IMR-90 (cell line): ENCODE results near the gene SLC35G6. TPM values are rescaled to one million over a fixed set of nuclear protein-coding genes. Genes with fewer than 3 reads are reported as not detected.

Source experiments
- polyA plus RNA-seq, 3 experiments: library from polyadenylated mRNA; depleted of rRNA; stranded (reverse); fragments of >200 nt; gene quantifications; 2 replicates each; pipeline ENCODE4 v1.2.3, GENCODE V29; 2012; ENCODE audit warnings: low replicate concordance in 1 of 3
- total RNA-seq: library from RNA; depleted of rRNA; stranded (reverse); fragments of >200 nt; gene quantifications from 2 replicates; pipeline ENCODE4 v1.2.3, GENCODE V29; 2012; rRNA removed

The SLC35G6 gene
- total and polyA plus RNA-seq, 2 of the 4 experiments (the other 2 are of a cell fraction): not detected

Other genes with a start within 250 kb of the SLC35G6 start
Only the 30 nearest of the 40 such genes appear.
- under 0.01 TPM in 1 of 2 replicates, not detected in the other for gene SLC2A4, start 199.7 kb upstream of the SLC35G6 start, total RNA-seq
- 0.07 TPM in 2 replicates for gene SLC2A4, start 199.7 kb upstream of the SLC35G6 start, polyA plus RNA-seq (2012; rRNA removed)
- not detected in 2 replicates for gene YBX2, start 186.8 kb upstream of the SLC35G6 start, total RNA-seq
- 0.17 TPM in 1 of 2 replicates, not detected in the other for gene YBX2, start 186.8 kb upstream of the SLC35G6 start, polyA plus RNA-seq (2012; rRNA removed)
- 718 and 883 TPM in 2 replicates for gene EIF5A, start 173.8 kb upstream of the SLC35G6 start, total RNA-seq
- gene EIF5A, start 173.8 kb upstream of the SLC35G6 start, polyA plus RNA-seq (2012; rRNA removed): 660 and 782 TPM in 2 replicates
- gene GPS2, start 166.1 kb upstream of the SLC35G6 start, total RNA-seq: 36.2 and 37.5 TPM in 2 replicates
- gene GPS2, start 166.1 kb upstream of the SLC35G6 start, polyA plus RNA-seq (2012; rRNA removed): 47.5 and 50.9 TPM in 2 replicates
- gene NEURL4, start 152.1 kb upstream of the SLC35G6 start, total RNA-seq: 8.4 and 9.2 TPM in 2 replicates
- 23.3 and 26.3 TPM in 2 replicates for gene NEURL4, start 152.1 kb upstream of the SLC35G6 start, polyA plus RNA-seq (2012; rRNA removed)
- gene ACAP1, start 144.9 kb upstream of the SLC35G6 start, total RNA-seq: under 0.01 and 0.83 TPM in 2 replicates
- 2.1 and 2.3 TPM in 2 replicates for gene ACAP1, start 144.9 kb upstream of the SLC35G6 start, polyA plus RNA-seq (2012; rRNA removed)
- 10.6 and 10.8 TPM in 2 replicates for gene KCTD11, start 129.3 kb upstream of the SLC35G6 start, total RNA-seq
- 14.4 and 16.4 TPM in 2 replicates for gene KCTD11, start 129.3 kb upstream of the SLC35G6 start, polyA plus RNA-seq (2012; rRNA removed)
- not detected in 2 replicates for gene TMEM95, start 126.3 kb upstream of the SLC35G6 start, total RNA-seq
- not detected in 2 replicates for gene TMEM95, start 126.3 kb upstream of the SLC35G6 start, polyA plus RNA-seq (2012; rRNA removed)
- under 0.01 and 0.54 TPM in 2 replicates for gene TNK1, start 100.4 kb upstream of the SLC35G6 start, total RNA-seq
- 0.44 and 0.55 TPM in 2 replicates for gene TNK1, start 100.4 kb upstream of the SLC35G6 start, polyA plus RNA-seq (2012; rRNA removed)
- 6.1 and 6.4 TPM in 2 replicates for gene PLSCR3, start 86.9 kb upstream of the SLC35G6 start, total RNA-seq
- gene PLSCR3, start 86.9 kb upstream of the SLC35G6 start, polyA plus RNA-seq (2012; rRNA removed): 116 and 131 TPM in 2 replicates
- 35.3 and 38.4 TPM in 2 replicates for gene TMEM256, start 77.3 kb upstream of the SLC35G6 start, total RNA-seq
- gene TMEM256, start 77.3 kb upstream of the SLC35G6 start, polyA plus RNA-seq (2012; rRNA removed): 174 and 252 TPM in 2 replicates
- gene NLGN2, start 73.6 kb upstream of the SLC35G6 start, total RNA-seq: 1.7 and 1.8 TPM in 2 replicates
- 36.7 and 38.1 TPM in 2 replicates for gene NLGN2, start 73.6 kb upstream of the SLC35G6 start, polyA plus RNA-seq (2012; rRNA removed)
- not detected in 2 replicates for gene SPEM1, start 61.1 kb upstream of the SLC35G6 start, total RNA-seq
- not detected in 2 replicates for gene SPEM1, start 61.1 kb upstream of the SLC35G6 start, polyA plus RNA-seq (2012; rRNA removed)
- gene SPEM2, start 55.8 kb upstream of the SLC35G6 start, total RNA-seq: not detected in 2 replicates
- gene SPEM2, start 55.8 kb upstream of the SLC35G6 start, polyA plus RNA-seq (2012; rRNA removed): not detected in 2 replicates
- not detected in 2 replicates for gene SPEM3, start 52.6 kb upstream of the SLC35G6 start, total RNA-seq
- not detected in 2 replicates for gene SPEM3, start 52.6 kb upstream of the SLC35G6 start, polyA plus RNA-seq (2012; rRNA removed)
- 1.1 and 1.4 TPM in 2 replicates for gene TMEM102, start 46.0 kb upstream of the SLC35G6 start, total RNA-seq
- 2.2 and 2.3 TPM in 2 replicates for gene TMEM102, start 46.0 kb upstream of the SLC35G6 start, polyA plus RNA-seq (2012; rRNA removed)
- gene FGF11, start 41.9 kb upstream of the SLC35G6 start, total RNA-seq: 0.18 and 0.28 TPM in 2 replicates
- 0.99 and 1.1 TPM in 2 replicates for gene FGF11, start 41.9 kb upstream of the SLC35G6 start, polyA plus RNA-seq (2012; rRNA removed)
- gene CHRNB1, start 36.4 kb upstream of the SLC35G6 start, total RNA-seq: 4.2 and 4.3 TPM in 2 replicates
- gene CHRNB1, start 36.4 kb upstream of the SLC35G6 start, polyA plus RNA-seq (2012; rRNA removed): 6.0 and 6.4 TPM in 2 replicates
- gene ZBTB4, start 1.8 kb upstream of the SLC35G6 start, total RNA-seq: 6.3 and 8.3 TPM in 2 replicates
- 20.1 and 20.3 TPM in 2 replicates for gene ZBTB4, start 1.8 kb upstream of the SLC35G6 start, polyA plus RNA-seq (2012; rRNA removed)
- gene POLR2A, start 2.9 kb downstream of the SLC35G6 start, total RNA-seq: 56.4 and 56.6 TPM in 2 replicates
- gene POLR2A, start 2.9 kb downstream of the SLC35G6 start, polyA plus RNA-seq (2012; rRNA removed): 38.4 and 54.0 TPM in 2 replicates
- gene TNFSF12, start 67.6 kb downstream of the SLC35G6 start, total RNA-seq: 2.7 and 3.6 TPM in 2 replicates
- gene TNFSF12, start 67.6 kb downstream of the SLC35G6 start, polyA plus RNA-seq (2012; rRNA removed): 22.0 and 23.1 TPM in 2 replicates
- gene TNFSF13, start 77.3 kb downstream of the SLC35G6 start, total RNA-seq: 0.56 TPM in 1 of 2 replicates, not detected in the other
- 0.98 and 1.3 TPM in 2 replicates for gene TNFSF13, start 77.3 kb downstream of the SLC35G6 start, polyA plus RNA-seq (2012; rRNA removed)
- gene SENP3, start 80.5 kb downstream of the SLC35G6 start, total RNA-seq: 72.8 and 120 TPM in 2 replicates
- gene SENP3, start 80.5 kb downstream of the SLC35G6 start, polyA plus RNA-seq (2012; rRNA removed): 74.7 and 82.4 TPM in 2 replicates
- 16.0 and 23.3 TPM in 2 replicates for gene CD68, start 98.2 kb downstream of the SLC35G6 start, total RNA-seq
- gene CD68, start 98.2 kb downstream of the SLC35G6 start, polyA plus RNA-seq (2012; rRNA removed): 43.1 and 55.0 TPM in 2 replicates
- gene MPDU1, start 102.4 kb downstream of the SLC35G6 start, total RNA-seq: 142 and 149 TPM in 2 replicates
- 135 and 152 TPM in 2 replicates for gene MPDU1, start 102.4 kb downstream of the SLC35G6 start, polyA plus RNA-seq (2012; rRNA removed)
- 0.18 and 0.28 TPM in 2 replicates for gene SOX15, start 108.6 kb downstream of the SLC35G6 start, total RNA-seq
- gene SOX15, start 108.6 kb downstream of the SLC35G6 start, polyA plus RNA-seq (2012; rRNA removed): 0.62 and 1.0 TPM in 2 replicates
- 38.6 and 39.1 TPM in 2 replicates for gene FXR2, start 133.5 kb downstream of the SLC35G6 start, total RNA-seq
- gene FXR2, start 133.5 kb downstream of the SLC35G6 start, polyA plus RNA-seq (2012; rRNA removed): 55.9 and 59.8 TPM in 2 replicates
- 20.4 and 21.4 TPM in 2 replicates for gene SAT2, start 146.4 kb downstream of the SLC35G6 start, total RNA-seq
- 43.8 and 45.9 TPM in 2 replicates for gene SAT2, start 146.4 kb downstream of the SLC35G6 start, polyA plus RNA-seq (2012; rRNA removed)
- 0.36 TPM in 1 of 2 replicates, not detected in the other for gene SHBG, start 148.7 kb downstream of the SLC35G6 start, total RNA-seq
- gene SHBG, start 148.7 kb downstream of the SLC35G6 start, polyA plus RNA-seq (2012; rRNA removed): 0.38 and 0.40 TPM in 2 replicates
- not detected in 2 replicates for gene ATP1B2, start 169.5 kb downstream of the SLC35G6 start, total RNA-seq
- gene ATP1B2, start 169.5 kb downstream of the SLC35G6 start, polyA plus RNA-seq (2012; rRNA removed): 0.02 TPM in 1 of 2 replicates, not detected in the other